Fibroblast of pulmonary artery (primary cell): Measurements from ENCODE around the gene DNAJC13.

ENCODE experiments used
- DNase-seq: peaks from one replicate; pipeline ENCODE4 v3.0.0-alpha.2; 2010; ENCODE audit warnings: low read depth
- H3K4me3 ChIP-seq: replicated peaks from 2 replicates; pipeline ENCODE4 v1.5.1; 2011; ENCODE audit warnings: low read depth, mild to moderate bottlenecking, control low read depth, low read length, moderate library complexity
- TF ChIP-seq, protein P1 (sequence below): IDR thresholded peaks from 2 replicates; pipeline ENCODE4 v1.5.1; 2011; ENCODE audit warnings: mild to moderate bottlenecking, control low read depth, low read length, inconsistent platforms; ENCODE audit errors: missing control alignments

Gene DNAJC13

DNA sequence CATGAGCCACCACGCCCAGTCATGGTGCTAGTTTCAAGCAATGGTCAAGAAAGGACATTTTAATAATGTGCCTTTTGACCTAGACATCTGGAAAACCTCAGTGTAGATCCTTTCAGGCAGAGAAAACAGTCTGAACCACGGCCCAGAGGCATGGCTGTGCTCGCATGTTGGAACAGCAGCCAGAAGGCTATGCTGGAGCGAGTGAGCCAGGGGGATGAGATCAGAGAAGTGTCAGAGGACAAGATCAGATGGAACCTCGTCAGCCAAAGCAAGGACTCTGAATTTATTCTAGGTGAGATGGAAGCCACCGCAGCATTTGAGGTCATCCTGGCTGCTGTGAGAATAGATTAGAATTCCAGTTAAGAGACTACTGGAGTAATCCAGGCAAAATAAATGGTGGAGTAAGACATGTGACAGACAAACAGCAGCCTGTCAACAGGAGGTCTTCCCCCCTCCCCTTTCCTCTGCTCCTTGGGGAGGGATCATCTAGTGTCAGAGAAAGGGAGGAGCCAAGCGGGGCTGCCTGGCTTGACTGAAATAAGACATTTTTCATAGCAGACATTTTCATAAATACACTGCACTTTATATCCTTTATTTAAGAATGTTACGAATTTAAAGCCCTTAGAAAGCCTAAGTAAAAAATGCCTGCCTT lies 139.3 kb downstream of the DNAJC13 start:
- no peak for DNase-seq
- H3K4me3 ChIP-seq: no peak overlapping the region
- TF ChIP-seq, protein P1, sequence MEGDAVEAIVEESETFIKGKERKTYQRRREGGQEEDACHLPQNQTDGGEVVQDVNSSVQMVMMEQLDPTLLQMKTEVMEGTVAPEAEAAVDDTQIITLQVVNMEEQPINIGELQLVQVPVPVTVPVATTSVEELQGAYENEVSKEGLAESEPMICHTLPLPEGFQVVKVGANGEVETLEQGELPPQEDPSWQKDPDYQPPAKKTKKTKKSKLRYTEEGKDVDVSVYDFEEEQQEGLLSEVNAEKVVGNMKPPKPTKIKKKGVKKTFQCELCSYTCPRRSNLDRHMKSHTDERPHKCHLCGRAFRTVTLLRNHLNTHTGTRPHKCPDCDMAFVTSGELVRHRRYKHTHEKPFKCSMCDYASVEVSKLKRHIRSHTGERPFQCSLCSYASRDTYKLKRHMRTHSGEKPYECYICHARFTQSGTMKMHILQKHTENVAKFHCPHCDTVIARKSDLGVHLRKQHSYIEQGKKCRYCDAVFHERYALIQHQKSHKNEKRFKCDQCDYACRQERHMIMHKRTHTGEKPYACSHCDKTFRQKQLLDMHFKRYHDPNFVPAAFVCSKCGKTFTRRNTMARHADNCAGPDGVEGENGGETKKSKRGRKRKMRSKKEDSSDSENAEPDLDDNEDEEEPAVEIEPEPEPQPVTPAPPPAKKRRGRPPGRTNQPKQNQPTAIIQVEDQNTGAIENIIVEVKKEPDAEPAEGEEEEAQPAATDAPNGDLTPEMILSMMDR: no peak

DNA sequence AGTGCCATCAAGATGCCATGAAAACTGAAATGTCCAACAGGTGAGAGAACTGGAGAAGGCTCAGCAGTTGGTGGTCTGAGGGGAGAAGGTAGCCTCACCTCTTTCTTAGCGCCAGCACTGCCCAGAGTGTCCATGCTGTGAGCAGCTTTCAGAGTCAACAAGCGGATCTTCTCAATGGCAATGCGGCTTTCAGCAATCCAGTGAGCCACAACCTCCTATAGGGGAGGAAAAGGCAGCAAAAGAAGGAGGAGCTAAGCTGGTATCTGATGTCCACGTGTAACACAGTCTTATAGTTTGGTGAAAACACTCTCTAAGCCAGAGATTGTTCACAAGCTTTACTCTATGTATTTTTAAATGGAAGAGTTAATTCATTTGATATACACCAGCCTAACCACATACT lies 143.7 kb downstream of the DNAJC13 start:
- TF ChIP-seq, protein P1: no peak
- H3K4me3 ChIP-seq: no peak overlapping the region
- DNase-seq: no peak

DNA sequence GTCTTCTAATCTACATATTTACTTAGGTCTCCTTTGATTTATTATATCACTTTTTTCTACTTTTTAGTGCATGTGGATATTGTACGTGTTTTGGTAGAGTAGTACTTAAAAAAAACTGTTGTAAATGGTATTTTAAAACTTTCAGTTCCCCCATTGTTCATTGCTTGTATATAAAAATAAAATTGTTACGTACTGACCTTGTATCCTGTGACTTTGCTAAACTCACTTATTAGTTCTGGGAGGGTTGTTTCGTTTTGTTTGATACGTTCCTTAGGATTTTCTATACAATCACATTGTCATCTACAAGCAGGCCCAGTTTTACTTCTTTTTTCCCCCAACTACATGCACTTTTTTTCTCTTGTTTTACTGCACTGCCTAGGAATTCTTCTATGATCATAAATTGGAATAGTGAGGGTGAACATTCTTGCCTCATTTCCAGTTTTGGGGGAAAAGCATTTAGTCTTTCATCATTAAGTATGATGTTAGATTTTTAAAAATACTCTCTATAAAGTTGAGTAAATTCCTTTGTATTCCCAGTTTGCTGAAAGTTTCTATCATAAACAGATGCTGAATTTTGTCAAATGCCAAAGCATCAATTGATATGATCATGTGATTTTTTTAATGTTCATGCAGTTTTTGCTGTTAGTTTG lies 146.2 kb downstream of the DNAJC13 start:
- DNase-seq: no peak
- no peak overlapping the region for H3K4me3 ChIP-seq
- TF ChIP-seq, protein P1: no peak

DNA sequence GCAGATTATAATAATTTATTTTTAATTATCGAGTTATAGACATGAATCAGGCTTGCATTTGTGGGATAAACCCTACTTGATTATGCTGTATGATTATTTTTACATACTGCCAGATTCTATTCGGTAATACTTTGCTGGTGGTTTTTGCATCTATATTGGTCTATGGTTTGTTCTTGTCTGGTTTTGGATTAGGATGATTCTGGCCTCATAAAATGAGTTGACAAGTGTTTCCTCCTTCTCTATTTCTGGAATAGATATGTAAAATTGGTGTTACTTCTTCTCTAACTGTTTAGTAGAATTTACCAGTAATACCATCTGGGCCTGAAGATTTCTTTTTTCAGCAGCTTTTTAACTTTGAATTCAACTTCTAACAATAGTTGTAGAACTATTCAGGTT lies 146.8 kb downstream of the DNAJC13 start:
- H3K4me3 ChIP-seq: no peak overlapping the region
- TF ChIP-seq, protein P1: no peak
- no peak for DNase-seq

DNA sequence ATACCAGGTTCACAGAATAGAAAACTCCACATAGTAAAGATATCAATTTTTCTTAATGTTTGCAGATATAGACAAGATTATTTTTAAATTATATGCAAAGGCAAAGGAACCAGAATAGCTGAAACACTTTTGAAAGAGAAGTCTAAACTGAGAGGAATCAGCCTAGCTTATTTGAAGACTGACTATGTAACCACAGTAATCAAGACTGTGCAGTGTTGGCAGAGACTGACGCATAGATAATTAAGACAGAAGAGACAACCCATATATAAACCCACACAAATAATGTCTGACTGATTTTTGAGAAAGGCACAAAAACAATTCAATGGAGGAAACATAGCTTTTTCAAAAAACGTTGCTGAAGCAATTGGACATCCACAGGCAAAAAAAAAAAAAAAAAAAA lies 151.1 kb downstream of the DNAJC13 start:
- TF ChIP-seq, protein P1: no peak
- no peak for DNase-seq

DNA sequence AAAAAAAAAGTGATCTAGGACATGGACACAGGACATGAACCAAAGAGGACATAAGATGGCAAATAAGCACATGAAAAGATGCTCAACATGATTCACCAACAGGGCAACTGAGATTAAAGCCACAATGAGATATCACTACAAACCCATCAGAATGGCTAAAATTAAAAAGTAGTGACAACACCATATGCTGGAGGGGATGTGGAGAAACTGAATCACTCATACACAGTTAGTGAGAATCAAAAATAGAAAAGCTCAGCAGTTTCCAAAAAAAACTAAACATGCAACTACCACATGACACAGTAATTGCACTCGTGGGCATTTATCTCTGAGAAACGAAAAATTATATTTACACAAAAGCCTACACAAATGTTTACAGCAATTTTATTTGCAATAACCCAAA lies 151.9 kb downstream of the DNAJC13 start:
- DNase-seq: no peak
- TF ChIP-seq, protein P1: no peak
- no peak overlapping the region for H3K4me3 ChIP-seq

More for the DNA sequence above, 151.1 kb downstream of the DNAJC13 start:
- no peak overlapping the region for H3K4me3 ChIP-seq

DNA sequence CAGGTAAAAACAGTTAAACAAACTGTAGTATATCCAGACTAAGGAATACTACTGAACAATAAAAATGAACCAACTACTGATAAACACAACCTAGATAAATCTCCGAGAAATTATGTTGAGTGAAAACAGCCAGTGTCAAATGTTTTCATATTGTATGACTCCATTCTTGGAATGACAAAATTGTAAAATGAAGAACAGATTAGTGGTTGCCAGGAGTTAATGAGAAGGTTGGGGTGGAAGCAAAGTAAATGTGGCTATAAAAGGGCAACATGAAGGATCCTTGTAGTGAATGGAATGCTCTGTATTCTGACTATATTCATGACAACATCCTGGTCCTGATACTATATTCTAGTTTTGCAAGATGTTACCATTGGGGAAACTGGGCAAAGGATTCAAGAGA lies 152.3 kb downstream of the DNAJC13 start:
- TF ChIP-seq, protein P1: no peak
- no peak for DNase-seq
- H3K4me3 ChIP-seq: no peak overlapping the region
